Adipocyte (in vitro differentiated cells): ENCODE measurements around the gene RSAD1.

Source experiments
- DNase-seq: peaks from one replicate; pipeline ENCODE4 v3.0.0-alpha.2; 2015; ENCODE audit warnings: low read depth
- H3K27me3 ChIP-seq: replicated peaks from 2 replicates; pipeline ENCODE4 v1.7.0; 2013; ENCODE audit warnings: mild to moderate bottlenecking, low read length, moderate library complexity; ENCODE audit not compliant: control insufficient read depth, insufficient read depth
- H3K36me3 ChIP-seq: 2 replicates; pipeline ENCODE4 v1.7.0; 2013; ENCODE audit warnings: low read length, mild to moderate bottlenecking, moderate library complexity; ENCODE audit not compliant: control insufficient read depth, insufficient read depth, severe bottlenecking
- H3K4me1 ChIP-seq: 2 replicates; pipeline ENCODE4 v1.7.0; 2013; ENCODE audit warnings: mild to moderate bottlenecking, low read length, moderate library complexity; ENCODE audit not compliant: control insufficient read depth, insufficient read depth
- H3K4me3 ChIP-seq: 2 replicates; pipeline ENCODE4 v1.7.0; 2013; ENCODE audit warnings: mild to moderate bottlenecking, low read length, moderate library complexity
- H3K9ac ChIP-seq: 2 replicates; pipeline ENCODE4 v1.7.0; 2013; ENCODE audit warnings: mild to moderate bottlenecking, low read length, moderate library complexity
- H3K9me3 ChIP-seq: 2 replicates; pipeline ENCODE4 v1.7.0; 2013; ENCODE audit warnings: mild to moderate bottlenecking, low read length, moderate library complexity; ENCODE audit not compliant: control insufficient read depth

RSAD1 gene

DNA sequence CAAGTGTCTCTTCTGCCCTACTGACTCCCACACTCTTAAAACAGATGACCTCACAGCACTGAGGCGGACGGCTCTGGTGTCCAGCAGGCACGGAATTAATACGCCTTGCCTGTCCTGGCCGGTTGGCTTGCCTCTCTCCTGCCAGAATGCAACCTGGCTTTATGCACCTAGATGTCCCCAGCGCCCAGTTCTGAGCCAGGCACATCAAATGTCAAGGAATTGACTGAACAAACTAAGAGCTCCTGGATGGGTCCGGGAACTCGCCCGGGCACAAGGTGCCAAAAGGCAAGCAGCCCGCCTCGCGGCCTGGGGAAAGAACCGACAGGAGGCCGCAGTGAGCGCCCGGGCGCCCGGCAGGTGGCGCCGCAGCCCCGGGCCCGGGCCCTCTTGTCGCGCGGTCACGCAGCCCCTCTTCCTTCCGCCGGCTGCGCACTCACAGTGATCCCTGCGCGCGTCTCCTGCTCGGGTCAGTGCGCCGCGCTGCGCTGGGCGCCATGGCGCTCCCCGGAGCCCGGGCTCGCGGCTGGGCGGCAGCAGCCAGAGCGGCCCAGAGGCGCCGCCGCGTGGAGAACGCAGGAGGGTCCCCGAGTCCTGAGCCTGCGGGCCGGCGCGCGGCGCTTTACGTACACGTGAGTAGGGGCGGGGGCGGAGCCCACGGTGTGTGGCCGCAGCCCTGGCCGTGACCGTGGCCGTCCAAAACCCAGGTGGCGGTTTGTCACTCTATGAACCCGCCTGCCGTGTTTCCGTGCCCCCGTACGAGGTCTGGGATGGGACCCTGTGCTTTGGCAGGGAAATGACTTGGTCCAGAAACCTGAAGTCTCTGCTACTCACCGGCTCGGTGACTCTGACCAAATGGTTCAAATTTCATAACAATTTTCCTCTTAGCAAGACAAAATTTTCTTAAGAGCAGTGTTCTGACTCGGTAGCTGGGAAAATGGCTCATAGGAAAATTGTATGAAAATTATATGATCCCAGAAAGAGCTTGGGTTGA is at the start of gene RSAD1:
Gene RSAD1, plus strand, starts transcription at position 470 of the 991 bp plus-strand sequence. Its CDS starts 25 bp downstream, at position 495.
- H3K27me3 ChIP-seq = no peaks in the 10 kb centered on the region
- H3K9ac ChIP-seq = peak within 1 kb of the TSS; percentile 87
- peak; percentile 92 for DNase-seq
- H3K4me1 ChIP-seq = peaks cover 39% of the 10 kb centered on the region
- no peaks in the 10 kb centered on the region for H3K9me3 ChIP-seq
- H3K4me3 ChIP-seq = peak within 1 kb of the TSS; percentile 90
- H3K36me3 ChIP-seq = peaks cover 28% of the 10 kb centered on the region

DNA sequence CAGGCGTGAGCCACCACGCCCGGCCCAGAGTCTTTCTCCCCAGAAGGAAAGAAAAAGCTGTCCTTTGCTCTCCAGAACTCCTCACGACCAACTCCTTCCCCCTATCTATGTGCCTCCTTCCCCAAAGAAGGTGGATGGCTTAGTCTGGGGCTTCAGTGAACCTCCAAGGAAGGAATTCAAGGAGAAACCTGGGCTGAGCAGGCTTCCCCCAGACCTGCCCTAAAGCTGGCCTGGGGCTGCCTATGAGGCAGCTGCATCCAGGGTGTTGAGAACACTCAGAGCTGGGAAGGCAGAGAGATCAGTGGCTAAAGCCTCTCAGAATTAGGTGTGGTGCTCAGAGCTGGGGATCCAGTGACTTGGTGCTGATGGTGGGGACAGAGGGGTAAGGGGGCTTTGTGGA is 48.9 kb upstream of the RSAD1 start:
- DNase-seq = no peak
- H3K27me3 ChIP-seq = no peaks in the 10 kb centered on the region
- H3K4me3 ChIP-seq = peak overlapping the region; percentile 20
- no peaks in the 10 kb centered on the region for H3K9me3 ChIP-seq
- peaks cover 27% of the 10 kb centered on the region for H3K36me3 ChIP-seq
- H3K9ac ChIP-seq = peak overlapping the region; percentile 11
- H3K4me1 ChIP-seq = peaks cover 38% of the 10 kb centered on the region

- Histone ChIP-seq H3K9me3 (no peaks in the 10 kb centered on the region), H3K4me1 (peaks cover 28% of the 10 kb centered on the region), H3K36me3 (peaks cover 32% of the 10 kb centered on the region), H3K4me3 (no peak overlapping the region), H3K9ac (peak overlapping the region; percentile 21), H3K27me3 (no peaks in the 10 kb centered on the region)
- no peak for DNase-seq
These were observed 47.6 kb upstream of the RSAD1 start for GRCh38 chr17:50430821-50431618.

DNA sequence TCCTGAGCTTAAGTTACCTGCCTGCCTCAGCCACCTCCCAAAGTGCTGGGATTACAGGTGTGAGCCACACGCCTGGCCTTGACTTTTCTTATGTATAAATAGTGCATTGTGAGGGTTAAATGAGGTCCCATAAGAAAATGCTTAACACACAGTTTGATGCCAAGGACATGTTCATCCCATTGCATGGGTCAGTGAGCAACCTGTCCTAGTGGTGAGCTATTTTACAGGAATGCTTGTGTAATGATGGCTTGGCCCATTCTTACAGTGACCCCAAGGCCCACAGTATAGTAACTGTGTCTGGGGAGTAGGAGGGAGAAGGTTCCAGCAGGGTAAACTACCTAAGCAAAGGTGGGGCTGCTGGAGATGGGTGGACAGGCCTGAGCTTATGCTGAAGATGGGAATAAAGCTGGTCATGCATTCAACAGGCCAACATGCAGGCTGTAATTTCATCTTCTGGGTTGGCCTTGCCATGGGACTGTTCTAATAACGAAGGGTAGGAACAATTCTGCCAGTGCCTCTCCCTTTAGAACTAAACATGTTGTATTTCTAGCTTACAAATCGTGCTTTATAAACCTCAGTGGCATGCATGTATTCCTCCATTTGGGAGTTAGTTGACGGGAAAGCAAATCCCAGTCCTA is 46.4 kb upstream of the RSAD1 start:
- Histone ChIP-seq H3K9ac (no peak overlapping the region), H3K27me3 (no peaks in the 10 kb centered on the region), H3K4me3 (no peak overlapping the region), H3K36me3 (peaks cover 40% of the 10 kb centered on the region), H3K9me3 (no peaks in the 10 kb centered on the region), H3K4me1 (peaks cover 21% of the 10 kb centered on the region)
- DNase-seq = no peak

DNA sequence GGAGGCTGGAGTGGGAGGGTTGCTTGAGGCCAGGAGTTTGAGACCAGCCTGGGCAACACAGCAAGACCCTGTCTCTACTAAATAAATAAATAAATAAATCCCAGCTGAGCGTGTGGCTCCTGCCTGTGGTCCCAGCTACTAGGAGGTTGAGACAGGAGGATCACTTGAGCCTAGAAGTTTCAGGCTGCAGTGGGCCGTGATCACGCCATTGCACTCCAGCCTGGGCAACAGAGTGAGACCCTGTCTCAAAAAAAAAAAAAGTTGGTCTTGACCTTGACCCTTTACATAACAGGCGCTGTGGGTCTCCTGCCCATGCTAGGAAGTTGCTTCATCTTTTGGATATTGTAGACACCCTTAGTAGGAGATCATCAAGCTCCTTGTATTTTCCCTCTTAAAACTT is 41.3 kb upstream of the RSAD1 start:
- H3K4me3 ChIP-seq = no peak overlapping the region
- H3K4me1 ChIP-seq = peaks cover 11% of the 10 kb centered on the region
- H3K36me3 ChIP-seq = peaks cover 51% of the 10 kb centered on the region
- DNase-seq = no peak
- H3K27me3 ChIP-seq = no peaks in the 10 kb centered on the region
- no peak overlapping the region for H3K9ac ChIP-seq
- no peaks in the 10 kb centered on the region for H3K9me3 ChIP-seq

- DNase-seq = no peak
- Histone ChIP-seq H3K9ac (no peak overlapping the region), H3K27me3 (no peaks in the 10 kb centered on the region), H3K4me3 (no peak overlapping the region), H3K36me3 (peaks cover 44% of the 10 kb centered on the region), H3K9me3 (no peaks in the 10 kb centered on the region), H3K4me1 (peaks cover 27% of the 10 kb centered on the region)
These were observed 39.7 kb upstream of the RSAD1 start for GRCh38 chr17:50439008-50439407.

DNA sequence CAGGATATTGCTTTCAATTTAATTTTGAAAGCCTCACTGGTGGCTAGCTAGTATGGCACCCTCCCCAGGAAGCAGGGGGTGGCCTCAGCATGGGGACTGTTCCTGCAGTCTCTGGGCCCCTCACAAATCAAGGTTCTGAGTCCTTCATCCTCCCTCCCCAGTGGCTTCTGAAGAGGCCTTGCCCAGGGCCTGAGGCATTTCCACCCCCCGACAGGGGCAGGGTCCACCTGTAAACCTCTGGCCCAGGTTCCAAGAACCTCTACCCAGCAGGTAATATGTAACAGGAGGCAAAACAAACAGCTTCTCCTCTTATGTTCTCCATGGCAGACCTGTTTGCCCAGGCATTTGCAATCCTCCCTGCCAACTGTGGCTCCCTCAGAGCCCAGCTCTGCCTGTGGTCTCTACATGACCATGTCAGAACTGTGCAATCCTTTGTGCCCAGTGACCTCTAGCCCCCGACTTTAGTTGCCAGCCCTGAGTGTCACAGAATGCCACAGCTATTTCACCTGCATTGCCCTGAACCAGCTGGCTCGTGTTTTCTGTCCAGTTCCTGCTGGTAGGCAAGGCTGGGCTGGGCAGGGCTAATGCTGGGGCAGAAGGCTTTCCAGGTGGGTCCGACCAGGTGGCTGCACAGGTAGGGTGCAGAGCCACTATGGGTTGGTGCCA is 38.4 kb upstream of the RSAD1 start:
- Histone ChIP-seq H3K4me1 (peaks cover 29% of the 10 kb centered on the region), H3K4me3 (no peak overlapping the region), H3K36me3 (peaks cover 46% of the 10 kb centered on the region), H3K9ac (no peak overlapping the region), H3K9me3 (no peaks in the 10 kb centered on the region), H3K27me3 (no peaks in the 10 kb centered on the region)
- no peak for DNase-seq

DNA sequence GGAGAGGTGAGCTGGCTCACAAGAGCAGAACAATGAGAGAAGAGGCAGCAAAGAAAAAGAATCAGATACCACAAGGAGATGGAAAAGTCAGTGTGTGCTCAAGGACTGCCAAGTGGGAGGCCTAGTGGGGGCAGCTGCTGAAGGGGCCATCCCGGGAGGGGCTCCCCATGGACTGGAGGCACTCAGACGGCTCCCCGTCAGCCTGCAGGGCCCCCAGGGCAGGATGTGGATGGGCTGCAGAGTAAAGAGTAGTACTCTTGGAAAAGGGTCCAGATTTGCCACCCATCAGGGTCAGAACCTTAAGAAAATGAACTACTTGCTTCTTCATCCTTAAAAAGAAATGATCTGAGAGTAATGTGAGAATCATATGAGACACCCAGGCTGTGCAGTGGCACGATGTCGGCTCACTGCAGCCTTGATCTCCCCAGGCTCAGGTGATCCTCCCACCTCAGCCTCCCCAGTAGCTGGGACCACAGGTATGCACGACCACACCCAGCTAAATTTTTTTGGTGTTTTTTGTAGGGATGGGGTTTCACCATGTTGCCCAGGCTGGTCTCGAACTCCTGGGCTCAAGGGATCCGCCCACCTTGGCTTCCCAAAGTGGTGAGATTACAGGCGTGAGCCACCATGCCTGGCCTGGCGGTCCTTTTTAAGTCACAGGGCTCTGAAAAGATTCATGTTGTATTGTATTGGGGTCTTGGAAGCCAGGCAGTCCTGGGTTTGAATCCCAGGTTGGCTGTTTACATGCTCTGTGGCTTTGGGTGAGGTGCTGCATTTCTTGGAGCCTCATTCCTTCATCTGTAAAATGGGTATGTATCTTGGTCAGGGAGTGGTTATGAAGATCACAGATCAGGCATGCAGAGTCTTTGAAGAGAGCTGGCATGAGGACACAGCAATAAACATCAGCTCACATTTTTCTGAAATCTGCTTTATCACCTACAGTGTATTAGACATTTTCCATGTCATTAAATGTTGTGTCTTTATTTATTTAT is 37.5 kb upstream of the RSAD1 start:
- Histone ChIP-seq H3K27me3 (no peaks in the 10 kb centered on the region), H3K9ac (no peak overlapping the region), H3K4me3 (no peak overlapping the region), H3K9me3 (no peaks in the 10 kb centered on the region), H3K4me1 (peaks cover 37% of the 10 kb centered on the region), H3K36me3 (peaks cover 42% of the 10 kb centered on the region)
- DNase-seq = no peak

DNA sequence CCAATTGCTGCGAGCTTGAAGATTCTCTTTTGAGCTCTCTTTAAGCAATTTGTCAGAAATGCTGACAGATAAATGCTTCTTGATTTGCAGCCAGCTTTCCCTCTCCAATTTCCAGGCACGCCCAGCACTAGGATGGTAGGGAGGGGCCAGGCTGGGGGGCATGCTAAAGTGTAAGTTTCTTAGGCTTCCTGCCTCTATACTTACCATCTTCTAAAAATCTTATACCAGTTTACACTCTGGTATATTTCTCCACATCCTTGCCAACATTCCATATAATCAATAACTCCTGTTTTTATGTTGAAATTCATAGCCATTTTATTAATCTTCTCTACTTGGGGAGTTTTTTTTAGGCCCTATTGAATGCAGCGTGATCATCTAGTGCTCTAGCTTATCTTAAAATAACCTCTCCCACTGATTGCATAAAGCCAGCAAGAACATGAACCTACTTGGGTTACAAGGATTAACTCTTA is 35.1 kb upstream of the RSAD1 start:
- peaks cover 44% of the 10 kb centered on the region for H3K4me1 ChIP-seq
- H3K36me3 ChIP-seq = peaks cover 34% of the 10 kb centered on the region
- peak; percentile 67 for DNase-seq
- H3K9me3 ChIP-seq = no peaks in the 10 kb centered on the region
- H3K9ac ChIP-seq = peak overlapping the region; percentile 51
- H3K27me3 ChIP-seq = no peaks in the 10 kb centered on the region
- H3K4me3 ChIP-seq = peak overlapping the region; percentile 38
